ENCODE results near the gene FARP1. TPM values are rescaled to one million over a fixed set of nuclear protein-coding genes. Genes with fewer than 3 reads are reported as not detected.

FARP1 gene
- total RNA-seq, 1 donor from 2014 or later = 128 TPM

- H3K4me3 ChIP-seq (ENCODE audit: insufficient read depth, low read depth, low read length) = no peak overlapping the region
- Mint-ChIP-seq H3K27ac (ENCODE audit: unreplicated experiment) (no peak overlapping the region), H3K4me1 (ENCODE audit: low read depth, unreplicated experiment) (peaks cover 28% of the 10 kb centered on the region), H3K4me3 (ENCODE audit: unreplicated experiment) (no peak overlapping the region), H3K27me3 (ENCODE audit: low read depth, unreplicated experiment) (no peaks in the 10 kb centered on the region), H3K9me3 (ENCODE audit: unreplicated experiment) (no peaks in the 10 kb centered on the region), H3K36me3 (ENCODE audit: low read depth, unreplicated experiment) (no peaks in the 10 kb centered on the region)
- no peak overlapping the region for H3K4me2 ChIP-seq (ENCODE audit: low read length)
- no peaks in the 10 kb centered on the region for H3K36me3 ChIP-seq (ENCODE audit: insufficient read depth, low read length)
- H3K9me3 ChIP-seq (ENCODE audit: insufficient read depth, low read depth, low read length) = no peaks in the 10 kb centered on the region
- TF ChIP-seq CTCF (IDR thresholded peaks at IDR 0.05; ENCODE audit: insufficient read depth, low read depth, low read length) (no peak), EZH2 (IDR thresholded peaks at IDR 0.05; ENCODE audit: insufficient read depth, low read length) (no peak)
- peaks cover 53% of the 10 kb centered on the region for H4K20me1 ChIP-seq (ENCODE audit: insufficient read depth, low read length)
- no peak for FAIRE-seq
- peaks cover 15% of the 10 kb centered on the region for H3K4me1 ChIP-seq (ENCODE audit: insufficient read depth, low read length)
- no peaks in the 10 kb centered on the region for H3K27me3 ChIP-seq (ENCODE audit: insufficient read depth, low read length)
- DNase-seq (ENCODE audit: low read depth) = no peak
- peaks cover 67% of the 10 kb centered on the region for H3K79me2 ChIP-seq (ENCODE audit: insufficient read depth, low read length)
- H2AFZ ChIP-seq (ENCODE audit: low read depth, low read length) = no peak overlapping the region
- no peak overlapping the region for H3K27ac ChIP-seq (ENCODE audit: low read depth, low read length)
- no peak overlapping the region for H3K9ac ChIP-seq (ENCODE audit: low read length)
These were observed 133.6 kb downstream of the FARP1 start for GRCh38 chr13:98276486-98276885.

GRCh38 chr13:98278068-98278724 is 135.3 kb downstream of the FARP1 start:
- FAIRE-seq (peak; percentile 32), DNase-seq (ENCODE audit: low read depth) (no peak)
- H3K4me1 ChIP-seq (ENCODE audit: insufficient read depth, low read length) = peaks cover 15% of the 10 kb centered on the region
- TF ChIP-seq EZH2 (IDR thresholded peaks at IDR 0.05; ENCODE audit: insufficient read depth, low read length) (no peak), CTCF (IDR thresholded peaks at IDR 0.05; ENCODE audit: insufficient read depth, low read depth, low read length) (no peak)
- no peaks in the 10 kb centered on the region for H3K36me3 Mint-ChIP-seq (ENCODE audit: low read depth, unreplicated experiment)
- H4K20me1 ChIP-seq (ENCODE audit: insufficient read depth, low read length) = peaks cover 60% of the 10 kb centered on the region
- H3K27me3 Mint-ChIP-seq (ENCODE audit: low read depth, unreplicated experiment) = no peaks in the 10 kb centered on the region
- H3K4me1 Mint-ChIP-seq (ENCODE audit: low read depth, unreplicated experiment) = peaks cover 25% of the 10 kb centered on the region
- no peaks in the 10 kb centered on the region for H3K9me3 Mint-ChIP-seq (ENCODE audit: unreplicated experiment)
- H3K27me3 ChIP-seq (ENCODE audit: insufficient read depth, low read length) = no peaks in the 10 kb centered on the region
- no peak overlapping the region for H3K4me3 ChIP-seq (ENCODE audit: insufficient read depth, low read depth, low read length)
- H3K27ac Mint-ChIP-seq (ENCODE audit: unreplicated experiment) = no peak overlapping the region
- H3K4me3 Mint-ChIP-seq (ENCODE audit: unreplicated experiment) = no peak overlapping the region
- no peak overlapping the region for H3K4me2 ChIP-seq (ENCODE audit: low read length)
- peaks cover 57% of the 10 kb centered on the region for H3K79me2 ChIP-seq (ENCODE audit: insufficient read depth, low read length)
- no peak overlapping the region for H3K27ac ChIP-seq (ENCODE audit: low read depth, low read length)
- no peaks in the 10 kb centered on the region for H3K36me3 ChIP-seq (ENCODE audit: insufficient read depth, low read length)
- no peak overlapping the region for H2AFZ ChIP-seq (ENCODE audit: low read depth, low read length)
- H3K9ac ChIP-seq (ENCODE audit: low read length) = no peak overlapping the region
- H3K9me3 ChIP-seq (ENCODE audit: insufficient read depth, low read depth, low read length) = no peaks in the 10 kb centered on the region

GRCh38 chr13:98279473-98280175 is 136.7 kb downstream of the FARP1 start:
- Histone ChIP-seq H3K4me2 (ENCODE audit: low read length) (no peak overlapping the region), H3K27me3 (ENCODE audit: insufficient read depth, low read length) (no peaks in the 10 kb centered on the region), H3K79me2 (ENCODE audit: insufficient read depth, low read length) (peaks cover 53% of the 10 kb centered on the region), H3K4me3 (ENCODE audit: insufficient read depth, low read depth, low read length) (no peak overlapping the region), H3K9me3 (ENCODE audit: insufficient read depth, low read depth, low read length) (no peaks in the 10 kb centered on the region), H3K4me1 (ENCODE audit: insufficient read depth, low read length) (peaks cover 4% of the 10 kb centered on the region), H3K9ac (ENCODE audit: low read length) (no peak overlapping the region), H3K36me3 (ENCODE audit: insufficient read depth, low read length) (no peaks in the 10 kb centered on the region), H3K27ac (ENCODE audit: low read depth, low read length) (no peak overlapping the region), H4K20me1 (ENCODE audit: insufficient read depth, low read length) (peaks cover 60% of the 10 kb centered on the region), H2AFZ (ENCODE audit: low read depth, low read length) (no peak overlapping the region)
- FAIRE-seq (no peak), DNase-seq (ENCODE audit: low read depth) (no peak)
- H3K4me1 Mint-ChIP-seq (ENCODE audit: low read depth, unreplicated experiment) = peaks cover 18% of the 10 kb centered on the region
- TF ChIP-seq CTCF (IDR thresholded peaks at IDR 0.05; ENCODE audit: insufficient read depth, low read depth, low read length) = no peak
- TF ChIP-seq EZH2 (IDR thresholded peaks at IDR 0.05; ENCODE audit: insufficient read depth, low read length) = no peak
- H3K27me3 Mint-ChIP-seq (ENCODE audit: low read depth, unreplicated experiment) = no peaks in the 10 kb centered on the region
- no peak overlapping the region for H3K4me3 Mint-ChIP-seq (ENCODE audit: unreplicated experiment)
- H3K36me3 Mint-ChIP-seq (ENCODE audit: low read depth, unreplicated experiment) = no peaks in the 10 kb centered on the region
- H3K27ac Mint-ChIP-seq (ENCODE audit: unreplicated experiment) = no peak overlapping the region
- H3K9me3 Mint-ChIP-seq (ENCODE audit: unreplicated experiment) = no peaks in the 10 kb centered on the region

Measured in astrocyte (in vitro differentiated cells and primary cell).